Activated CD4-positive, alpha-beta T cell treated with anti-CD3 and anti-CD28 coated beads, Interleukin-2, amount 10 ng/mL, durations not matched to agents 7 days and 5 days (primary cell): ENCODE data around the gene NEU2. TPM values are rescaled to one million over a fixed set of nuclear protein-coding genes. Genes with fewer than 3 reads are reported as not detected.

Source experiments
- CTCF ChIA-PET: fragments of 350-600 bp; sonication (Branson Sonifier 250); formaldehyde crosslinking; loops from one replicate; lab custom pipeline; 2021; ENCODE audit warnings: antibody characterized with exemption; lab: Charles Lee
- POLR2A ChIA-PET: fragments of 350-600 bp; sonication (Branson Sonifier 250); formaldehyde crosslinking; loops from one replicate; lab custom pipeline; 2021; ENCODE audit warnings: antibody characterized with exemption; lab: Charles Lee
- DNase-seq: peaks from one replicate; pipeline ENCODE4 v3.0.0-alpha.2; 2020
- H3K27ac Mint-ChIP-seq: one replicate; pipeline ENCODE4 v1.8.0; 2021; ENCODE audit warnings: mild to moderate bottlenecking, moderate library complexity, mixed read lengths
- H3K27me3 Mint-ChIP-seq: one replicate; pipeline ENCODE4 v1.8.0; 2021; ENCODE audit warnings: mixed read lengths
- H3K36me3 Mint-ChIP-seq: one replicate; pipeline ENCODE4 v1.8.0; 2021; ENCODE audit warnings: low read depth, mixed read lengths
- H3K4me1 Mint-ChIP-seq: one replicate; pipeline ENCODE4 v1.8.0; 2021; ENCODE audit warnings: mixed read lengths
- H3K4me3 Mint-ChIP-seq: one replicate; pipeline ENCODE4 v1.8.0; 2021; ENCODE audit warnings: mild to moderate bottlenecking, moderate library complexity, mixed read lengths
- H3K9me3 Mint-ChIP-seq: one replicate; pipeline ENCODE4 v1.8.0; 2021; ENCODE audit warnings: mixed read lengths
- total RNA-seq, 2 experiments: library from RNA; stranded (reverse); gene quantifications; one replicate each; pipeline ENCODE4 v1.2.3, GENCODE V29; 2021

The NEU2 gene
- total RNA-seq, 2 experiments from 2014 or later: not detected

DNA sequence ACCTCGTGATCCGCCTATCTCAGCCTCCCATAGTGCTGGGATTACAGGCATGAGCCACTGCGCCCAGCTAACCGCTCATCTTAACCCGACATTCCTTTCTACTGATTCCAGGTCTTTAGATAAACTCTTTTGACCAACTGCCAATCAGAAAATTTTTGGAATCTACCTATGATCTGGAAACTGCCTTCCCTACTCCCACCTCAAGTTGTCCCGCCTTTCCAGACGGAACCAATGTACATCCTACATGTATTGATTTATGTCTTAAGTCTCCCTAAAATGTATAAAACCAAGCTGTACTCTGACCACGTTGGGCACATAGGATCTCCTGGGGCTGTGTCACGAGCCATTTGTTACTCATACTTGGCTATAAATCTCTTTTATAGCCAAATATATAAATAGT is 3.2 kb upstream of the NEU2 start:
- no peaks in the 10 kb centered on the region for H3K36me3 Mint-ChIP-seq
- H3K9me3 Mint-ChIP-seq: no peaks in the 10 kb centered on the region
- no peak for DNase-seq
- H3K27ac Mint-ChIP-seq: no peak overlapping the region
- no peak overlapping the region for H3K4me3 Mint-ChIP-seq
- H3K4me1 Mint-ChIP-seq: no peaks in the 10 kb centered on the region
- CTCF ChIA-PET: interaction anchor here (0.7 to 1.6 kb wide), 2 partner anchors 22 to 166 kb away, joined by 3 to 4 read pairs; no protein-coding TSS in a partner anchor
- H3K27me3 Mint-ChIP-seq: no peaks in the 10 kb centered on the region
- POLR2A ChIA-PET: no interaction called here

DNA sequence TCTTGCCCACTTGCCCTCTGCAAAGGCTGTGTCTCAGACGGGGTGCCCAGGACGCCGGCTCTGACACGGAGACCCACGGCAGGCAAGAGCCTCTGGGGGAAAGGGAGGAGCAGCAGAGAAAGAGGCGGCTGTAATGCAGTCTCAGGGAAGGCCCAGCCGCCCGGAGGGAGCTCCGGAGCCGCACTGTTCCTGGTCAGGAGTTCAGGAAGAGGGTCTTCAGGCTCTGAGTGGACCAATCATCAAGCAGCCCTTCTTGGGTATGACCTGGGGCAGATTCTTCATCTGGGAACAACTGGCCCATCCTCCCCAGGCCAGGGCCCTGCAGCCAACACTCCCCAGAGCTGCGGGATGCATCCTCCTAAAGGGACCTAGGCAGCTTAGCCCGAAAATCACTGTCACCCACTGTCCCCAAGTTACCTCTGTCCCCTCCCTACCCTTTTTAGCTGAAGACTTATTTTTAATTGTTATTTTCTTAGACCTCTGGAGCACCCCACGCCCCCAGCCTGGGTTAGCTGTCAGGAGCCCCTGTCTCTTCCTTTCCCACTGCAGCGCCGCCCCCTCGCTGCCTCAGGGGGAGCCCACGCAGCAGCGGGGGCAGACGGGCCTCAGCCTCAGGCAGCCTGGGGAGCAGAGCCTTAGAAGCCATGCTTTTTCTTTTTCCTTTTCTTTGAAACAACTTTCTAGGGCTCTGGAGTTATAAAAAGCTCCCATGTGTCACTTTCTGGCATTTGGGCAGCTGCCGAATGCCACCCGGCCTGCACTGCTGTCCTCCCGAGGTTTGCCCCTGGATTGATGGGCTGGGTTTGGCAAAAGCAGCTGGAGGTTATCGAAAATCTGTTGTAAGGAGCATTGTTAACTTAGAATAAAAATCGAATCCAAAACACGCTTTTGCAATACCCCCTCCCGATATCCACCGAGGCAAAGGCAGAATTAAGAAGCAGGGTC is 644 bp upstream of the NEU2 start:
- no peaks in the 10 kb centered on the region for H3K4me1 Mint-ChIP-seq
- no peaks in the 10 kb centered on the region for H3K27me3 Mint-ChIP-seq
- no peak for DNase-seq
- no peak overlapping the region for H3K4me3 Mint-ChIP-seq
- H3K9me3 Mint-ChIP-seq: no peaks in the 10 kb centered on the region
- no peaks in the 10 kb centered on the region for H3K36me3 Mint-ChIP-seq
- CTCF ChIA-PET: interaction anchor here (0.6 to 3.6 kb wide), 3 partner anchors 17 to 424 kb away, joined by 3 to 12 read pairs (median 5); no protein-coding TSS in a partner anchor
- POLR2A ChIA-PET: no interaction called here
- no peak overlapping the region for H3K27ac Mint-ChIP-seq

DNA sequence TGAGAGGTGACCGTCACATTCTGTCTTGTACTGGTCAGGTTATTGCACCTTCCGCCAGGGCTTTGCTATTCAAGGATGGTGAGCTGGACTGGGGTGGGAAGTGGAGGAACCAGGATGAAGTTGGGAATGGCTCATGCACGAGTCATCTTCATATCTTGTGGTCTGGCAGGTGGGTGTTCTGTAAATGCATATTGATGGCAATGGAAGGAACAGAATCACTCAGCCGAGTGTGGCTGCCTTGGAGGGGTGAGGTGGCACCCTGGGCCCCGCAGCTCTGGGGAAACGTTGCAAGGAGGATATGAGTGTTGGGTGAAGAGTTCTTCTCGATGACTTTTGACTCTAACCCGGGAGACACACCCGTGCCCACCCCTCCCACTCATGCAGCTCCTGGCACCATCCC is 1.2 kb downstream of the NEU2 start:
- H3K4me1 Mint-ChIP-seq: no peaks in the 10 kb centered on the region
- ChIA-PET CTCF (interaction anchor here (1.4 to 3.6 kb wide), 3 partner anchors 9 to 28 kb away, joined by 5 to 12 read pairs (median 5); no protein-coding TSS in a partner anchor), POLR2A (no interaction called here)
- H3K27ac Mint-ChIP-seq: no peak overlapping the region
- no peaks in the 10 kb centered on the region for H3K27me3 Mint-ChIP-seq
- no peak for DNase-seq
- no peaks in the 10 kb centered on the region for H3K9me3 Mint-ChIP-seq
- no peak overlapping the region for H3K4me3 Mint-ChIP-seq
- no peaks in the 10 kb centered on the region for H3K36me3 Mint-ChIP-seq

DNA sequence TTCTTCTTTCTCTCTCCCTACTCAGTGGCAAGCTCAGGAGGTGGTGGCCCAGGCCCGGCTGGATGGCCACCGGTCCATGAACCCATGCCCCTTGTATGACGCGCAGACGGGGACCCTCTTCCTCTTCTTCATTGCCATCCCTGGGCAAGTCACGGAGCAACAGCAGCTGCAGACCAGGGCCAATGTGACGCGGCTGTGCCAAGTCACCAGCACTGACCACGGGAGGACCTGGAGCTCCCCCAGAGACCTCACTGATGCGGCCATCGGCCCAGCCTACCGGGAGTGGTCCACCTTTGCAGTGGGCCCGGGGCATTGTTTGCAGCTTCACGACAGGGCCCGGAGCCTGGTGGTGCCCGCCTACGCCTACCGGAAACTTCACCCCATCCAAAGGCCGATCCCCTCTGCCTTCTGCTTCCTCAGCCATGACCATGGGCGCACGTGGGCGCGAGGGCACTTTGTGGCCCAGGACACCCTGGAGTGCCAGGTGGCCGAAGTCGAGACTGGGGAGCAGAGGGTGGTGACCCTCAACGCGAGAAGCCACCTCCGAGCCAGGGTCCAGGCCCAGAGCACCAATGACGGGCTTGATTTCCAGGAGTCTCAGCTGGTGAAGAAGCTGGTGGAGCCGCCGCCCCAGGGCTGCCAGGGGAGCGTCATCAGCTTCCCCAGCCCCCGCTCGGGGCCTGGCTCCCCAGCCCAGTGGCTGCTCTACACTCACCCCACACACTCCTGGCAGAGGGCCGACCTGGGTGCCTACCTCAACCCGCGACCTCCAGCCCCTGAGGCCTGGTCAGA is 1.8 kb downstream of the NEU2 start:
- no peak overlapping the region for H3K4me3 Mint-ChIP-seq
- no peak overlapping the region for H3K27ac Mint-ChIP-seq
- no peaks in the 10 kb centered on the region for H3K36me3 Mint-ChIP-seq
- H3K4me1 Mint-ChIP-seq: no peaks in the 10 kb centered on the region
- H3K27me3 Mint-ChIP-seq: no peaks in the 10 kb centered on the region
- DNase-seq: no peak
- POLR2A ChIA-PET: no interaction called here
- no peaks in the 10 kb centered on the region for H3K9me3 Mint-ChIP-seq
- CTCF ChIA-PET: interaction anchor here (1.4 to 3.6 kb wide), 2 partner anchors 10 to 14 kb away, joined by 5 to 12 read pairs; no protein-coding TSS in a partner anchor

DNA sequence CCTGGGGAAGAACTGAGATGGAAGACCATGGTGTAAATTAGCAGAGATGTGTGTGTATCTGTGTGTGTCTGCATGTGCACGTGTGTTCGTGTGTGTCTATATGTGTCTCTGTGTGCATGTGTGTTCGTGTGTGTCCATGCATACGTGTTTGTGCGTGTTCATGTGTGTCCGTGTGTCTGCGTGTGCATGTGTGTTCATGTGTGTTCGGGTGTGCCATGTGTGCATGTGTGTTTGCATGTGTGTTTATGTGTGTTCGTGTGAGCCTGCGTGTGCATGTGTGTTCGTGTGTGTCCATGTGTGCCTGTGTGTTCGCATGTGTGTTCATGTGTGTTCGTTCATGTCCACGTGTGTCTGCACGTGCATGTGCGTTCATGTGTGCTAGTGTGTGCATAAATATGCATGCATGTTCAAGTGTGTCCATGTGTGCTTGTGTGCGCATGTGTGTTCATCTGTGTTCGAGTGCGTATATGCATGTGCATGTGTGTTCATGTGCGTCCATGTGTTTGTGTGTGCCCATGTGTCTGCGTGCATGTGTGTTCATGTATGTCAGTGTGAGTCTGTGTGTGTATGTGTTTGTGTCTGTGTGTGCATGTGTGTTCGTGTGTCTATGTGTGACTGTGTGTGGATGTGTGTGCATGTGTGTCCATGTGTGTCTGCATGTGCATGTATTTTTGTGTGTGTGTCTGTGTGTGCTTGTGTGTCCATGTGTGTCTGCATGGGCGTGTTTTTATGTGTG is 3.1 kb downstream of the NEU2 start:
- POLR2A ChIA-PET: no interaction called here
- DNase-seq: no peak
- H3K9me3 Mint-ChIP-seq: no peaks in the 10 kb centered on the region
- no peaks in the 10 kb centered on the region for H3K27me3 Mint-ChIP-seq
- H3K4me1 Mint-ChIP-seq: no peaks in the 10 kb centered on the region
- CTCF ChIA-PET: no interaction called here
- H3K27ac Mint-ChIP-seq: no peak overlapping the region
- no peaks in the 10 kb centered on the region for H3K36me3 Mint-ChIP-seq
- no peak overlapping the region for H3K4me3 Mint-ChIP-seq

DNA sequence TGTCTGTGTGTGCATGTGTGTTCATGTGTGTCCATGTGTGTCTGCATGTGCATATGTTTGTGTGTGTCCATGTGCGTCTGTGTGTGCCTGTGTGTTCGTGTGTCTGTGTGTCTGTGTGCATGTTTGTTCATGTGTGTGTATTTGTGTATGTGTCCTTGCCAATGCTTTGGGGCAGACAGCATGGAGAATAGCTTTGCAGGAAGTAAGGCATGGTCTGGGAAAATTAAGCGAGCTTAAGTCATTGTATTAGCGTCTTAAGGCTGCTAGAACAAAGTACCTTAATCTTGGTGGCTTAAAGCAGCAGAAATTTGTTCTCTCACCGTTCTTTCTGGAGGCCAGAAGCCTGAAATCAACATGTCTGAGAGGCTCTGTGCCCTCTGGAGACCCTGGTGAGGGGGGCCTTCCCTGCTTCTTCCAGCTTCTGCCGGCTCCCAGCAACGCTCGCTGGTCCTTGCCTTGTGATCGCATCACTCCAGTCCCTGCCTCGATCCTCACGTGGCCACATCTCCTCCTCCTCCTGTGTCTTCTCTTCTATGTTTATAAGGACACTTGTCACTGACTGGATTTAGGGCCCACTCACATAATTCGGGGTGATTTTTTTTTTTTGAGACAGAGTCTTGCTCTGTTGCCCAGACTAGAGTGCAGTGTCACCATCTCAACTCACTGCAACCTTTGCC is 3.8 kb downstream of the NEU2 start:
- ChIA-PET POLR2A (no interaction called here), CTCF (no interaction called here)
- Mint-ChIP-seq H3K27ac (no peak overlapping the region), H3K4me3 (no peak overlapping the region), H3K4me1 (no peaks in the 10 kb centered on the region), H3K36me3 (no peaks in the 10 kb centered on the region), H3K9me3 (no peaks in the 10 kb centered on the region), H3K27me3 (no peaks in the 10 kb centered on the region)
- no peak for DNase-seq

DNA sequence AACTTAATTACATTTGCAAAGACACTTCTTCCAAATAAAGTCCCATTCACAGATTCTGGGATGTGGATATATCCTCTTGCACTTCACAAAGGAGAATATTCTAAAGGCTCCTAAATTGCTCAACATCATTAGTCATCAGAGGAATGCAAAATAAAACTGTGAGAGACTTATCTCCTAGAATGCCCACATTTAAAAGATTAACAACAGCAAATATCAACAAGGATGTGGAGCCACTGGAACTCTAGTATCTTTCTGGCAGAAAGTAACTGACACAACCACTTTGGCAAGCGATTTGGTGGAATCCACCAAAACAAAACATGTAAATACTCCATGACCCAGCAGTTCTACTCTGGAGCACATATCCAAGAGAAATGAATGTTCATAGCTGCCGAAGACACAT is 4.6 kb downstream of the NEU2 start:
- Mint-ChIP-seq H3K9me3 (no peaks in the 10 kb centered on the region), H3K27ac (no peak overlapping the region), H3K4me3 (no peak overlapping the region), H3K36me3 (no peaks in the 10 kb centered on the region), H3K27me3 (no peaks in the 10 kb centered on the region), H3K4me1 (no peaks in the 10 kb centered on the region)
- no peak for DNase-seq
- ChIA-PET CTCF (interaction anchor here (0.6 kb wide), 1 partner anchor 11 kb away, joined by 5 read pairs; no protein-coding TSS in a partner anchor), POLR2A (no interaction called here)

DNA sequence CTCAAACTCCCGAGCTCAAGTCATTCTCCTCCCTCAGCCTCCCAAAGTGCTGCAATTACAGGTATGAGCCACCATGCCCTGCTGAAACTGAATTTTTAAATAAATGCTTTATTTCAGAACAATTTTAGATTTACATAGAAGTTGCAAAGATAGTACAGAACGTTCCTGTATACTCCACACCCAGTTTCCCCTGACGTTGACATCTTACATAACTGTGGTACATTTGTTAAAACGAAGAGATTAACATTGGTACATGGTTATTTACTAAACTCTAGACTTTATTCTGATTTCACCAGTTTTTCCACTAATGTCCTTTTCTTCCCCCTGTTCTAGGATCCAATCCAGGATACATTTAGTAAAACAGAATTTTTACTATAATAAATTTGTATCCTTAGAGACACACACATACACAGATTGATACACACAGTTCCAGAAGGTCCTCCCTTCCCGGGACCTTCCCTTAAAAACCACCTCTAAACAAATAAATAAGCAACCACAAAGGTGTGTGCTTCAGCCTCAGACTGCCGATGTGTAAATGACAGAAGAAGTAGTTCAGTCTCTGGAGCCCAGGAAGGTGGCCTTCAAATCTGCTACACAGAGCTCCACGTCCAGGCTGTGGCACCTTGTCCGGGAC is 6.9 kb downstream of the NEU2 start:
- Mint-ChIP-seq H3K4me3 (no peak overlapping the region), H3K9me3 (no peaks in the 10 kb centered on the region), H3K27ac (no peak overlapping the region), H3K27me3 (no peaks in the 10 kb centered on the region), H3K36me3 (no peaks in the 10 kb centered on the region), H3K4me1 (no peaks in the 10 kb centered on the region)
- ChIA-PET POLR2A (no interaction called here), CTCF (interaction anchor here (0.6 kb wide), 1 partner anchor 310 kb away, joined by 3 read pairs; no protein-coding TSS in a partner anchor)
- DNase-seq: no peak

DNA sequence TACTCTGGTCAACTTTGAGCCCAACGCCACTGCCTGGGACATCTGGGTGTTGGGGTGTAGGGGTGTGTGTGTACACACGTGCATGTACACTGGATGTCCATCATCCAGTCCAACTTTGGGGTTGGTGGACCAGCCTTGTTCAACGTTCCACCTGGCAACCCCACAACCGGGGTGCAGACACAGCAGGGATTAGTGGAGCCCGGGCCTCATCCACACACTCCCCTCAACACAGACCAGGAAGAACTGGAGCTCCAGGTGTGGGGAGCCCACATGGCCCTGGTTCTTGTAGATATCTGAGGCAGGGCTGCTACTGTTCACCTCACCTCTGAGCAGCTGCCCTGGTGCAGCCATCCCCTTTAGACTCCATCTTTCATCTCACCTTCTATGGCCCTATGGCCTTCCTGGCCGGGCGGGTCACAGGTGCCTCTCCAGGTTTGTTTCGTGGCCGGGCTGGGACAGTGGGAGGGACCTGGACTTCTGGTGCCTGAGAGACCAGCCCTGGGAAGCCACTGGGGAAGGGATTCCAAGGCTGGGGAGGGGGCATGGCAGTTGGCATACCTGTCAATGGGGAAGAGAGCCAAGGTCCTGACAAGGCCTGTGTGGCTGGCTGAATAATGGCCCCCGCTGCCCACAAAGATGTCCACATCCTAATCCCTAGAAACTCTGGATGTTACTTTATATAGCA is 7.5 kb downstream of the NEU2 start:
- DNase-seq: no peak
- Mint-ChIP-seq H3K4me3 (no peak overlapping the region), H3K36me3 (no peaks in the 10 kb centered on the region), H3K27me3 (no peaks in the 10 kb centered on the region), H3K27ac (no peak overlapping the region), H3K9me3 (no peaks in the 10 kb centered on the region), H3K4me1 (no peaks in the 10 kb centered on the region)
- POLR2A ChIA-PET: no interaction called here
- CTCF ChIA-PET: no interaction called here

DNA sequence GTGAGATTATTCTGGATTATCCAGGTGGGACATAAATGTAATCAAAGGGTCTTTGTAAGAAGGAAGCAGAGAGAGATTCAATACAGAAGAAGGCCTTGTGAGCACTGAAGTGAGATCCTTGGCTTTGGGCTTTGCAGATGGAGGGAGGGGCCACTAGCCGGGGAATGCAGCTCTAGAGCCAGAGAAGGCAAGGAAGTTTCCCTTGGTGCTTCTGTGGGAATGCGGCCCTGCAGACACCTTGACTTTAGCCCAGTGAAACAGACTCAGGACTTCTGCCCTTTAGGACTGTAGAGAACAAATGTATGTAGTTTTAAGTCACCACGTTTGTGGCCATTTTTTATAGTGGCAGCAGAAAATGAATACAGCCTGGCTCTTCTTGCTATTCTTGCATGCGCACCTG is 8.1 kb downstream of the NEU2 start:
- CTCF ChIA-PET: no interaction called here
- H3K27me3 Mint-ChIP-seq: peaks cover 3% of the 10 kb centered on the region
- H3K4me3 Mint-ChIP-seq: no peak overlapping the region
- POLR2A ChIA-PET: no interaction called here
- no peaks in the 10 kb centered on the region for H3K9me3 Mint-ChIP-seq
- H3K36me3 Mint-ChIP-seq: no peaks in the 10 kb centered on the region
- no peaks in the 10 kb centered on the region for H3K4me1 Mint-ChIP-seq
- no peak overlapping the region for H3K27ac Mint-ChIP-seq
- DNase-seq: no peak

DNA sequence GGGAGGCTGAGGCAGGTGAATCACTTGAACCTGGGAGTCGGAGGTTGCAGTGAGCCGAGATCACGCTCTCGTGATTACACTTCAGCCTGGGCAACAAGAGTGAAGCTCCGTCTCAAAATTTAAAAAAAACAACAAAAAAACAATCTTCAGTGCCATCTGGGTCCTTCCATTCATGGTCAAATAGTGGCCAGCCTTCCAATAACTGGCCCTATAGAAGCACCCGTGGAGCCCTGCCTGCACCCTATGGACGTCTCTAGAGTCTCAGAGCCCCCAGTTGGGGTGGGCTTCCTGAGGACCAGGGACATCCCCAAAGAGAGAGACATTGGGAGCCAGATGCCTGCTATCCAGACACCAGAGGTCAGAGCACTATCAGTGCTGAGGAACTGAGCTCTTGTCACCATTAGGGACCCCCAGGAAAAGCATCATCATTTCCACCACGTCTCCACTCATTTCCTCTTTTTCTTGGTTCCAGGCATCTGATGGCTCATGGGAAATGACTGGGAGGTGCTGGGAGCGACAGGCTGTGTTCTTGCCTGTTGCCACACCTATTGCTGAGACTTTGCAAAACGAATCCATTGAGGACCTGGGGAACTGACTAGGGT is 9.4 kb downstream of the NEU2 start:
- Mint-ChIP-seq H3K36me3 (no peaks in the 10 kb centered on the region), H3K9me3 (no peaks in the 10 kb centered on the region), H3K4me3 (no peak overlapping the region), H3K27ac (no peak overlapping the region), H3K27me3 (peaks cover 3% of the 10 kb centered on the region), H3K4me1 (no peaks in the 10 kb centered on the region)
- no peak for DNase-seq
- POLR2A ChIA-PET: no interaction called here
- CTCF ChIA-PET: interaction anchor here (2.3 kb wide), 1 partner anchor 12 kb away, joined by 16 read pairs; no protein-coding TSS in a partner anchor
